GM19023 (cell line): Measurements from ENCODE around the gene QDPR.

Experiments used
- ATAC-seq: cut with Tn5 transposase; IDR thresholded peaks from one replicate; pipeline ENCODE4 v1.9.1; 2021; ENCODE audit warnings: mild to moderate bottlenecking, moderate library complexity; ENCODE audit not compliant: unreplicated experiment

QDPR gene

DNA sequence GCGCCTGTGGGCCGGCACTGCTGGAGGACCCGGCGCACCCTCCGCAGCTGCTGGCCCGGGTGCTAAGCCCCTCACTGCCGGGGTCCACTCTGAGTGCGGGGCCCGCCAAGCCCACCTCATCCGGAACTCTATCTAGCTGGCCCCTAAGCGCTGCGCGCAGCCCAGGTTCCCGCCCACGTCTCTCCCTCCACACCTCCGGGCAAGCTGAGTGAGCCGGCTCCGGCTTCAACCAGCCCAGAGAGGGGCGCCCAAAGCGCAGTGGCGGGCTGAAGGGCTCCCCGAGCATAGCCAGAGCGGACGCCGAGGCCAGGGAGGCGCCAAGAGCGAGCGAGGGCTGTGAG lies 75.2 kb downstream of the QDPR start:
- ATAC-seq: no peak
